ENCODE data around the gene TSC2.

The TSC2 gene

GRCh38 chr16:2077696-2078095 lies 29.9 kb downstream of the TSC2 start:
- no peak for TF ChIP-seq CTCF (IDR thresholded peaks at IDR 0.05; ENCODE audit: control insufficient read depth, extremely low read depth, insufficient read depth)
- no peak for DNase-seq (ENCODE audit: low read depth)
- H3K4me3 ChIP-seq (ENCODE audit: low read depth, low read length): no peak overlapping the region

GRCh38 chr16:2078096-2078495 lies 30.3 kb downstream of the TSC2 start:
- TF ChIP-seq CTCF (IDR thresholded peaks at IDR 0.05; ENCODE audit: control insufficient read depth, extremely low read depth, insufficient read depth): no peak
- no peak for DNase-seq (ENCODE audit: low read depth)
- H3K4me3 ChIP-seq (ENCODE audit: low read depth, low read length): no peak overlapping the region

GRCh38 chr16:2078691-2079090 lies 30.9 kb downstream of the TSC2 start:
- no peak for TF ChIP-seq CTCF (IDR thresholded peaks at IDR 0.05; ENCODE audit: control insufficient read depth, extremely low read depth, insufficient read depth)
- H3K4me3 ChIP-seq (ENCODE audit: low read depth, low read length): no peak overlapping the region
- DNase-seq (ENCODE audit: low read depth): no peak

GRCh38 chr16:2079311-2079800 lies 31.6 kb downstream of the TSC2 start:
- no peak for TF ChIP-seq CTCF (IDR thresholded peaks at IDR 0.05; ENCODE audit: control insufficient read depth, extremely low read depth, insufficient read depth)

GRCh38 chr16:2079991-2080390 lies 32.2 kb downstream of the TSC2 start:
- DNase-seq (ENCODE audit: low read depth): no peak
- TF ChIP-seq CTCF (IDR thresholded peaks at IDR 0.05; ENCODE audit: control insufficient read depth, extremely low read depth, insufficient read depth): no peak
- no peak overlapping the region for H3K4me3 ChIP-seq (ENCODE audit: low read depth, low read length)

More at GRCh38 chr16:2079311-2079800, 31.6 kb downstream of the TSC2 start:
- DNase-seq (ENCODE audit: low read depth): no peak
- H3K4me3 ChIP-seq (ENCODE audit: low read depth, low read length): no peak overlapping the region

GRCh38 chr16:2081201-2082084 lies 33.7 kb downstream of the TSC2 start:
- no peak overlapping the region for H3K4me3 ChIP-seq (ENCODE audit: low read depth, low read length)
- no peak for TF ChIP-seq CTCF (IDR thresholded peaks at IDR 0.05; ENCODE audit: control insufficient read depth, extremely low read depth, insufficient read depth)
- no peak for DNase-seq (ENCODE audit: low read depth)
